HepG2 (cell line): ENCODE results near the gene RDH16. TPM values are rescaled to one million over a fixed set of nuclear protein-coding genes. Genes with fewer than 3 reads are reported as not detected.

Experiments used
- DMTF1 ChIP-seq: sonication (generic); formaldehyde crosslinking; IDR thresholded peaks from 2 replicates; pipeline ENCODE4 v1.4.0; 2020; ENCODE audit warnings: mild to moderate bottlenecking, missing genetic modification reagents
- GATAD2A ChIP-seq: IDR thresholded peaks from 2 replicates; pipeline ENCODE4 v1.6.1; 2016
- HHEX ChIP-seq: IDR thresholded peaks from 2 replicates; pipeline ENCODE4 v1.6.1; 2016; ENCODE audit warnings: control low read depth
- HMGXB3 ChIP-seq: sonication (generic); formaldehyde crosslinking; IDR thresholded peaks from 2 replicates; pipeline ENCODE4 v1.4.0; 2020; ENCODE audit warnings: missing genetic modification reagents, borderline replicate concordance
- HOXA3 ChIP-seq: sonication (generic); formaldehyde crosslinking; IDR thresholded peaks from 2 replicates; pipeline ENCODE4 v1.5.0; 2020; ENCODE audit warnings: missing genetic modification reagents
- JARID2 ChIP-seq: sonication (generic); formaldehyde crosslinking; IDR thresholded peaks from 2 replicates; pipeline ENCODE4 v1.8.1; 2023; ENCODE audit warnings: missing genetic modification reagents, inconsistent platforms; ENCODE audit not compliant: insufficient replicate concordance
- JUND ChIP-seq: sonication (generic); formaldehyde crosslinking; IDR thresholded peaks from 2 replicates; pipeline ENCODE4 v1.8.0; 2022; ENCODE audit warnings: mild to moderate bottlenecking, missing genetic modification reagents
- NFIB ChIP-seq: sonication (generic); formaldehyde crosslinking; IDR thresholded peaks from 2 replicates; pipeline ENCODE4 v1.9.0; 2021; ENCODE audit warnings: missing genetic modification reagents, mild to moderate bottlenecking, borderline replicate concordance
- NFKB2 ChIP-seq: sonication (generic); formaldehyde crosslinking; IDR thresholded peaks from 2 replicates; pipeline ENCODE4 v1.4.0; 2020; ENCODE audit warnings: missing genetic modification reagents, borderline replicate concordance
- NR2F1 ChIP-seq, 2 experiments: fragments of 450-650 bp in 1 of 2; formaldehyde crosslinking in 1 of 2; IDR thresholded peaks; 2 replicates each; pipeline versions ENCODE4 v1.5.0 to v1.6.1; 2016 to 2020; ENCODE audit warnings: mild to moderate bottlenecking in 1 of 2, missing compliant biosample characterization in 1 of 2, missing genetic modification reagents in 1 of 2, moderate library complexity in 1 of 2
- PATZ1 ChIP-seq: sonication (generic); formaldehyde crosslinking; IDR thresholded peaks from 2 replicates; pipeline ENCODE4 v1.4.0; 2020; ENCODE audit warnings: missing genetic modification reagents
- PLRG1 ChIP-seq: fragments of 450-650 bp; conservative IDR thresholded peaks from 2 replicates; pipeline ENCODE4 v1.6.1; 2016
- RBFOX2 ChIP-seq: fragments of 200-400 bp; formaldehyde crosslinking; IDR thresholded peaks from 2 replicates; pipeline ENCODE4 v1.6.1; 2017; ENCODE audit warnings: low read depth, mild to moderate bottlenecking, low read length
- SALL1 ChIP-seq: sonication (generic); formaldehyde crosslinking; IDR thresholded peaks from 2 replicates; pipeline ENCODE4 v1.8.0; 2022; ENCODE audit warnings: mild to moderate bottlenecking, missing genetic modification reagents
- THAP7 ChIP-seq: sonication (generic); formaldehyde crosslinking; IDR thresholded peaks from 2 replicates; pipeline ENCODE4 v1.8.1; 2023; ENCODE audit warnings: mild to moderate bottlenecking, missing genetic modification reagents
- ZUFSP ChIP-seq: sonication (generic); formaldehyde crosslinking; IDR thresholded peaks from 2 replicates; pipeline ENCODE4 v1.9.0; 2021; ENCODE audit warnings: missing genetic modification reagents, mild to moderate bottlenecking, borderline replicate concordance
- polyA plus RNA-seq, 8 experiments: library from polyadenylated mRNA; depleted of rRNA in 3 of 8; stranded (reverse) in 7 of 8; unstranded in 1 of 8; fragments of >200 nt; fragmentation: Illumina TruSeq in 4 of 8; extraction: Trizol in 4 of 8; gene quantifications; 2 replicates each; pipeline versions ENCODE4 v1.2.1 to v1.2.3, GENCODE V29; 2011 to 2016; ENCODE audit warnings: low read depth in 4 of 8, missing spikeins in 1 of 8, mixed read lengths in 1 of 8; ENCODE audit not compliant: insufficient read depth in 1 of 8
- total RNA-seq, 5 experiments: library from RNA; depleted of rRNA; stranded (reverse); fragments of >200 nt; fragmentation: Illumina TruSeq; extraction: Trizol; gene quantifications; 2 replicates each; pipeline ENCODE4 v1.2.3, GENCODE V29; 2016; ENCODE audit warnings: low read depth in 1 of 5

Gene RDH16
- total and polyA plus RNA-seq, 2 of the 13 experiments (the other 11 are each of a cell fraction or from before 2014, with no cell fraction given), result 0.05 to 0.13 TPM

GRCh38 chr12:57005980-57006808, 48.8 kb upstream of the RDH16 start, which contains the start of gene ZBTB39 (continued):
- TF ChIP-seq HOXA3 (CRISPR knock-in tag) (peak; percentile 48; the same call in 1 of the 2 replicates), JARID2 (CRISPR knock-in tag) (no peak), HMGXB3 (CRISPR knock-in tag) (no peak), NR2F1 (CRISPR knock-in tag; IDR thresholded peaks at IDR 0.05) (no peak), JUND (no peak), SALL1 (CRISPR knock-in tag) (peak; percentile 17; the same call in 1 of the 2 replicates), PLRG1 (no peak), NFKB2 (CRISPR knock-in tag) (peak; percentile 39; the same call in 1 of the 2 replicates), ZUFSP (no peak), RBFOX2 (peak; percentile 78), THAP7 (no peak), PATZ1 (peak; percentile 41; the same call in 1 of the 2 replicates), DMTF1 (CRISPR knock-in tag) (no peak), GATAD2A (CRISPR knock-in tag) (no peak), NFIB (CRISPR knock-in tag) (no peak), HHEX (CRISPR knock-in tag) (no peak)
